Body of pancreas (tissue), 4 donors: Measurements from ENCODE around the gene GPNMB.

ENCODE experiments used
- POLR2A ChIP-seq, 3 donors: fragments of 450-650 bp; IDR thresholded peaks; one replicate each; pipeline ENCODE4 v1.6.1; 2016; ENCODE audit warnings: antibody characterized with exemption in 3 of 3, mild to moderate bottlenecking in 2 of 3
- TF ChIP-seq, protein P1 (sequence below), 7 experiments: fragments of 450-650 bp in 4 of 7; fragments of 200-600 bp in 3 of 7; sonication (generic) in 3 of 7; IDR thresholded peaks; one replicate each; pipeline ENCODE4 v1.5.1; 2016 to 2019; ENCODE audit warnings: antibody characterized with exemption in 7 of 7

DNA sequence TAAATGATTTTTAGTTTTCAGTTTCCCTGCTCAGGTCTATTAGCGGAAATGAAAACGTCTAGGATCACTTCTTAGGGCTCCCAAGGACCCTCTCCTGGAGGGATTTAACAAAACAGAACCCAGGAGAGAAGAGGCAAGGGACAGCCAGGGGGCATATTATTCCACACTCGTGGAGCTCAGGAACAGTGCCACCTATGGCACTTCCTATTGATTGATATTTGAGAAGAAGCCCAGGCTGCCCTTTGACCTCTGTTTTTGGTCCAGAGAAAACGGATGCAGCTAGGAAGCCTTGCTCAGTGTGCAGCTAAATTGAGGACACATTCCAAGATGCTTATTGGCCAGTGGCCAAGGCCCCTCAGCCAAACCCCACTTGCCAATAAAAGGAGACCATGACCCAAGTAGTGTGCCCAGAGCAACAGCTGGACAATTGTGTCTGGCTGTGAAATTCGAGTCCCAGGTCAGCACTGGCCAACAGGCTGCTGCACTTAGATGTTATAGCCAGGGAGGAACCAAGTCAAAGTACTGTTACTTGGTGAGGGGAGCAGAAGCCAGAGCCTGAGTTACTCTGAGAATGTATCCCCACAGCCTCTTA, 24.0 kb upstream of the GPNMB start:
- TF ChIP-seq, protein P1, sequence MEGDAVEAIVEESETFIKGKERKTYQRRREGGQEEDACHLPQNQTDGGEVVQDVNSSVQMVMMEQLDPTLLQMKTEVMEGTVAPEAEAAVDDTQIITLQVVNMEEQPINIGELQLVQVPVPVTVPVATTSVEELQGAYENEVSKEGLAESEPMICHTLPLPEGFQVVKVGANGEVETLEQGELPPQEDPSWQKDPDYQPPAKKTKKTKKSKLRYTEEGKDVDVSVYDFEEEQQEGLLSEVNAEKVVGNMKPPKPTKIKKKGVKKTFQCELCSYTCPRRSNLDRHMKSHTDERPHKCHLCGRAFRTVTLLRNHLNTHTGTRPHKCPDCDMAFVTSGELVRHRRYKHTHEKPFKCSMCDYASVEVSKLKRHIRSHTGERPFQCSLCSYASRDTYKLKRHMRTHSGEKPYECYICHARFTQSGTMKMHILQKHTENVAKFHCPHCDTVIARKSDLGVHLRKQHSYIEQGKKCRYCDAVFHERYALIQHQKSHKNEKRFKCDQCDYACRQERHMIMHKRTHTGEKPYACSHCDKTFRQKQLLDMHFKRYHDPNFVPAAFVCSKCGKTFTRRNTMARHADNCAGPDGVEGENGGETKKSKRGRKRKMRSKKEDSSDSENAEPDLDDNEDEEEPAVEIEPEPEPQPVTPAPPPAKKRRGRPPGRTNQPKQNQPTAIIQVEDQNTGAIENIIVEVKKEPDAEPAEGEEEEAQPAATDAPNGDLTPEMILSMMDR (IDR thresholded peaks at IDR 0.05), result no peak
- no peak for TF ChIP-seq POLR2A (IDR thresholded peaks at IDR 0.05)
